HG03565 (cell line): ENCODE data around the gene RNF220.

Source experiments
- ATAC-seq: cut with Tn5 transposase; IDR thresholded peaks from one replicate; pipeline ENCODE4 v1.9.1; 2021; ENCODE audit warnings: mild to moderate bottlenecking, moderate library complexity; ENCODE audit not compliant: unreplicated experiment

RNF220 gene

DNA sequence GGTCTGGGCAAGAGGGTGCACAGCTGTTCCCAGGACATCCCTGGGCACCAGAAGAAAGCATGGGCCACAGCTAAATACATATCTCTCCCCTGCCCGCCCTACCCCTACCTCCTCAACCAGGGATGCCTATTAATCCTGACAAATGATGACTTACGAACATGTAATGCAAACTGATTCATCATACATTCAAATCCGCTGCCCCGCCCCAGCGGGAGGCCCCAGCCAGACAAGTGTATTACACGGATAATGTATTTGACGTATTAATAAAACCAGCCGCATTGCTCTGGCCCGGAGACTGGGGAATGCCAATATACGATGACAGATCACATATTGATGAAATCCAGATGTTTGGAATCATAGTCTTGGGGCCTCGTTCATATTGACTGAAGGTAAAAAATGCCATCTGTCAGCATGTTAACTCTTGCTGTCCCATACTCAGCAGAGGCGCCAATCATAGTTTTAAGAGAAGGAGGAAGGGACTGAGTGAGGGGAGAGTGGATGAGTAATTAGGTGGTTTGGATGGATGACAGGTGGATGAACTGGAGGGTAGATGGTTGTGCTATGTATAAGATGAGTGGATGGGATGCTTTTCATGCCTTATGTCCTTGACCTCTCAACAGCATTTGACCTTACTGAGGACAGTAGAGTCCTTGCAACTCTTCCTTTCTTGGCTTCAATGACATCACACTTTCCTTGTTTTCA is 201.0 kb downstream of the RNF220 start:
- ATAC-seq = no peak

DNA sequence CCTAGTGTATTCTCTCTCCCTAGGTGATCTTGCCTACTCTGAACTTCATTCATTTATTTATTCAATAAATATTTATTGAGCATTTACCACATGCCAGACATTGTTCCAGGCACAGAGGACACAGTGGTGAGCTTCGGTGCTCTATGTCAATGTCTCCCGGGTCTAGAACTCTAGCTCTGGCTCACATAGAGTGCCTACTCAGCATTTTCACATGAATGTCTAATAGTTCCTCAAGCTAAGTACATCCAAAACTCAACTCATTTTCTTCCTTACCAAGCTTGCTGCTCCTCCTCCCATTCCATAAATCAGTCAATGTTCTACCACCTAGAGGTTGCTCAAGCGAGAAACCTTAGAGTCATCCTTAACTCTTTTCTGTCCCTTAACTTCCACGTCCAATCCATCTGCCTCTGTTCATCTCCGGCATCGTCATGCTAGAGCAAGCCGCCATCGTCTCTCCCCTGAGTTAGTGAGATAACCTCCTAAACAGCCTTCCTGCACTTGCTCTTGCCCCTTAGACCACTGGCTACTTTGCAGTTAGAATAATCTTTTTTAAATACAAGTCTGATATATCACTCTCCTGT is 201.7 kb downstream of the RNF220 start:
- no peak for ATAC-seq

DNA sequence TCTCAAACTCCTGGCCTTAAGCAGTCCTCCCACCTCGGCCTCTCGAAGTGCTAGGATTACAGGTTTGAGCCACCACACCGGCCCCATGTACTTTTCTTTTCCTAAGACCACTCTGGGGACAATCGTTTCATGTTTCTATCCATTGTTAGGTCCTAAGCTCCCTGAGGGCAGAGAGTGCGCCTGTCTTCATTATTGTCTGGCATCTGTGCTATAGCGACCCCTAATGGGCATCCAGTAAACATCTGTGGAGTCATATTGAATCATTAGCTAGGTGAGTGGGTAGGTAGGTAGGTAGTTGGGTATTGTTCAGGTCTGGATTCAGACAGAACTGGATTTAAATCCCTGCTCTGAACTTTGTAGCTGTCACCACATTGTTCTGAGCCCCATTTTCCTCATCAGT is 203.1 kb downstream of the RNF220 start:
- ATAC-seq = no peak

DNA sequence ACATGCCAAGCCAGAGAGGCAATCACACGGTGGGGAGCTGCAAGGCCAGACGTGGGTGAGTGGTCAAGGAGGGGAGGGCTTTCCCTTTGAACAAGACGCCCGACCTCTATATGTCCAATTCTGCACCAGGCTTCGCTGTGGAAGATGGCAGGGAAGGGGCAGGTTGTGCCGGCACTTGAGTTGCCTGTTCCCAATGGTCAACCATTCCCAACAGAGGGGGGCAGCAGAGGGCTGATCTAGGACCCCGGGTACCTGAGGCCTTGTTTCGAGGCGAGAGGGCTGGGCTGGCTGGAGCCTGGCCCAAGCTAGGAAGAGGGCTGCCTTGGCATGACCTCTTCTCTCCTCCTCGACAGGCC is 204.3 kb downstream of the RNF220 start:
- ATAC-seq = no peak

DNA sequence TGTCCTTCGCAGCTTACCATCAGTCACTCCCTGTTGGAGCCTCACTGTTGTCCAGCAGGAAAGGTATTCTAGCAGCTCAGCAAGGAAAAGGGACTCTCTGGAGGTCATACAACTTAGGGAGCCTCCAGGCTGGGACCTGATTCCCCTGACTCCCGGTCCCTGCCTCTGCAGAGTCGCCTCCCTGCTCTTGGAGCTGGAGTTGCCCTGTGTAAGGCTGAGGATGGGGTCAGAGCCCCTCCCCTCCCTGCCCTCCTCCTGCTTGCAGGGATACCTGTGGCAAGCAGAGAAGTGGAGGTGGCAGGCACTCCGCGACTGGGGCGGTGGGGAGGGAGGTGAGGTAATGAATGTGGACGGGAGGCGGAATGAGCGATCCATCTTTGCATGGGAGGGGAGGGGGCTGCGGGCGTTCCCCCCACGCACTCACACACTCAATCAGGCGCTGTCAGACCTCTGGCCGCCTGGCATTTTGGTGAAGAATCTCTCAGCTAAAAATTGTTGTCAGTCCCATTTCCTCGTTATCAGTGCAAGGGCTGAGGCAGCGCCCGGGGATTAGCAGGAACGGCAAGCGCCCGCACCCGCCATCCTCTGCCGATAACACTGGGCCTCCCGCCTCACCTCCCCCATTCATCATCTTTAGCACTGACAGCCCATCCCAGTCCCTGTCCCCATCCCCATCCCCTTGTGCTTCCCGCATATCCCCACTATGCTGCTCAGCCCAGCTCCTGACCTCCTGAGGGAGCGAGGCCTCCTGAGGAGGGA is 204.9 kb downstream of the RNF220 start:
- no peak for ATAC-seq

DNA sequence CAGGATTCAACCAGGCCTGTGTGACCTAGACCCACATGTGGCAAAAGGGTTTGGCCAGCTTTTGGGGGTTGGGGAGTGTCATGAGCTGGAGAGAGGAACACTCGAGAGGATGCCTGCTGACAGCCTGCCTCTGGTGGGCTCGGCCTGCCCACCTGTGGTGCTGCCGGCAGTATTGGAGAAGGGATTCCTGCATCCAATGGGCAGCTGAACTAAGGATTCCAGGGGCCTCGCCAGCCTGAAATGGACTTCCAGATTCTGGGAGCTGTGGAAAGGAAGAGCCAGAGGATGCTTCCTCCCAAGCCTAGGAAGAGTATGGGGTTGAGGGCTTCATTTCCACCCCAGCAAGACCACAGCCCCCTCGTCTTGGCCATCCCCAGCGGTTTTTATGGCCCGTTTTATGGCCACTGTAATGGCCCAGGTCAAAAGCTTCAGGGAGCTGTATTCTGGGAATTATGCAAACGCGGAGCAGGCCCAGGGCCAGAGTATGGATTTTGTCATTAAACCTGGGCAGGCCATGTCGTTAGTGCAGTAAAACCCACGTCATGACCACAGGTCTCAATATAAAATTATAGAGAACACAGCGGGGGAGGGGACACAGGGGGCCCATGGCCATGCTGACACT is 205.6 kb downstream of the RNF220 start:
- no peak for ATAC-seq

DNA sequence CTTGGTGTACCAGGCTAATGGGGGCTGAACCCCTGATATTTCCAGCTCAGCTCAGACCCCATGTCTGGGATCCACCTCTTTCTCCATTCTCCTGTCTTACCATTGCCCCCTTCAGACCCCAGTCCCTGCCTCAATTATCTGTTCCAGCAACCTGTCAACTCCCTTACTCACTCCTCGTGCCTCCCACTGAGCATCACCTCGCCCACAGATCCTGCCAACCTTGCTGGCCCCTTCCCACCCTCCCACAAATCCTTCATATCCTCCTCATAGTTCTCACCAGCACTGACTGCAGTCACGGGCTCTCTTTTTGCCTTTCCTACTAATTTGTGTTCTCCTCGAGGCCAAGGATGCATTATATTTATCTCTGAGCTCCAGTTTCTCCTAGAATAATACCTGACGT is 206.4 kb downstream of the RNF220 start:
- no peak for ATAC-seq

DNA sequence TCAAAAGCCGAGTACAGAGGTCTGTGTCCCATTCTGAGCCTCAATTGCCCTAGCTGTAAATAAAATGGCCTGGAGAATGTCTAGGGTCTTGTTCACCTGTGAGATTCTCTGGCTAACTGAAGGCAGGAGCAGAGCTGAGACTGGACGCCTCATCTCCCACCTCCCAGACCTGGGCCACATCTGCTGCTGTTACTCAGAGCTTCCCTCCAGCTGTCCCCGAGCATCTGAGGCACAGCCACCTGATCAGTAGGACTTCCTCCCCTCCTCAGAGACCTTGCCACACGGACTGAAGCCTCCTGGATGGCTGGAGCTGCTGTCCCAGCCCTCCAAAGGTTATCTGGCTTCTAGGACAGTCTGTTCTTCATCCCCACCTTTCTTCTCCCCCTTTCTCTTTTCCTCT is 206.8 kb downstream of the RNF220 start:
- no peak for ATAC-seq

DNA sequence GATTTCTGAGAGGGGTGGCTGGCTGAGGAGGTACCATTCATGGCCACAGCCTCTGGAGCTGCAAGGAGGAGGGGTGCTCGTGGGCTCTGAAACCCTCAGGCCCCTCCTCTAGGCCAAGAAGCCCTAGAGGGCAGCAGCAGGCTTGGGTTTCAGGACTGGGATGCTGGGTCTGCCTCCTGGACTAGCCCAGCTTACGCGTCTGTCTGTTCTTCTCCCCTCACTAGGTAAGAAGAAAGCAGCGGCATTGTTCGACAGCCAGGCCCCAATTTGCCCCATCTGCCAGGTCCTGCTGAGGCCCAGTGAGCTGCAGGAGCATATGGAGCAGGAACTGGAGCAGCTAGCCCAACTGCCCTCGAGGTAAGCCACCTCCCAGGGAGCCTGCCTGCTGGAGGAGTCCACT is 208.9 kb downstream of the RNF220 start:
- no peak for ATAC-seq

DNA sequence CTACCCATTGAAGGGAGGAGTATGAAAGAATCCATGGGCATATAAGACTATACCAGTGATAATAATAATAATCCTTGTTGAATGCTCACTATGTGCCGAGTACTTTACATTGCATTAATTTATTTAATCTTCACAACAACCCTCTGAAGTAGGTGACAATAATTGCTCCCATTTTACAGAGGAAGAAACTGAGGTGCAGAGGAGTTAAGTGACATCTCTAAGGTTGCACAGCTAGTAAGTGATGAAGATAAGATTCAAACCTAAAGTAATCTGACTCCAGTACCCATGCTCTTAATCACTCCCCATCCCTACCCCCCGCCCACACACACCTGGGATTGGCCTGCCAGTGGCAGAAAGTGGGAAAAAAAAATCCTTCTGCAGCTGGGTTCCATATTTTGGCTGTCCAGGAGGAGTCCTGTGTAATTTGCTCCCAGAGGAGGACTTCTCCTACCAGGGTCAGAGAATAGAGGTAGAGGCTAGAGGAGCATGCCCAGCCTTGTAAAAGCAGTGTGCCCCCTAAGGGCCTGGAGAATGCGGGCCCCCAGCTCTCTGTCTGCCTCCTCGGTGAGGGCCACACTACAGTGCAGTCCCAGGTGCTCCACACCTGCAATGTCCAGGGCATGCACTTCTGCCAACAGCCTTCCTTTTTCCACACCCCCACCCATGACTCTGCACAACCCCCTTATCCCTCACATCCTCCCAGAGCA is 211.4 kb downstream of the RNF220 start:
- no peak for ATAC-seq

DNA sequence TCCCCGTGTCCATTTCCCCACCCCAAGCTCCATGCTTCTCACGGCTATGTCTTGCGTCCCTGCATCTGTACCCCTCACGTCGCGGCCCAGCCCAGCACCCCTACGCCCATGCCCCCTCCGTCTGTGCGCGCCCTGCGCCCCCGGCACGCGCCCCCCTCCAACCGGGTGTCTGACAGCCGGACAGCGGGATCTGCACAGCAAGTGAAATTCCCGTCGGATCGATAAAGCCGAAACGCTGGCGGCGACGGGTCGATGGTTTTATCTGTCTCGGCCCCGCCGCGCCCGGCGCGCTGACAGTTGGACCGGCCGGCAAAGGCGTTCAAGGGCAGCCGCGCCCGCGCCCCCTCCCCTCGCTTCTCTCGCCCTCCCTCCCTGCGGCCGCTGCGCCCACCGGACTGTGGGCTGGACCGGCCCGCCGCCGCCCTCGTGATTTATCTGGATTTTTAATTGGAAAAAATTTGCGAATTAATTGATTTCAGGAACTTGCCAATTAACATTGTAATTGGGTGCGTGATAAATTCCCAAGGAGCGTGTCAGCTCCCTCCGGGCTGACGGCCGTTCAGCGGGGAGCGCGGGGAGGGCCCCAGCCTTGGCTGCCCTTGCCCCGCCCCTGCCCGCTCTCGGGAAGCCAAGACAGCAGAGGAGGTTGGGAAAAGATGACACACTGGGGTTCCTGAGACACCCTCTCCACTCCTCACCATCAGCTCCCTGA is 212.1 kb downstream of the RNF220 start:
- ATAC-seq = no peak

DNA sequence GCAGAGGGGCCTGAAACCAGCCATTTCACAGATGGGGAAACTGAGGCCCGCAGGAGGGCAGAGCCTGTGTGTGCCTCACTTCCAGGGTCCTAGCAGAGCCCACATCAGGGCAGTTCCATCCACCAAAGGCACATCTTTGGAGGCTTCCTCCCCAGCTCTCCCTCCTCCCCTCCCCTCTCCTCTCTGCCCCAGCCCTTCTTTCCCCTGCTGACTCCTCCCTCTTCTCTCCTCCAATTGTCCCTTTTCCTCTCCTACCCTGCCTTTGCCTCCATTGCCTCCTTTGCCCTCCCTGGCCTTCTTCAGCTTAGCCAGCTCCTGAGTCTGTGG is 212.6 kb downstream of the RNF220 start:
- ATAC-seq = no peak

DNA sequence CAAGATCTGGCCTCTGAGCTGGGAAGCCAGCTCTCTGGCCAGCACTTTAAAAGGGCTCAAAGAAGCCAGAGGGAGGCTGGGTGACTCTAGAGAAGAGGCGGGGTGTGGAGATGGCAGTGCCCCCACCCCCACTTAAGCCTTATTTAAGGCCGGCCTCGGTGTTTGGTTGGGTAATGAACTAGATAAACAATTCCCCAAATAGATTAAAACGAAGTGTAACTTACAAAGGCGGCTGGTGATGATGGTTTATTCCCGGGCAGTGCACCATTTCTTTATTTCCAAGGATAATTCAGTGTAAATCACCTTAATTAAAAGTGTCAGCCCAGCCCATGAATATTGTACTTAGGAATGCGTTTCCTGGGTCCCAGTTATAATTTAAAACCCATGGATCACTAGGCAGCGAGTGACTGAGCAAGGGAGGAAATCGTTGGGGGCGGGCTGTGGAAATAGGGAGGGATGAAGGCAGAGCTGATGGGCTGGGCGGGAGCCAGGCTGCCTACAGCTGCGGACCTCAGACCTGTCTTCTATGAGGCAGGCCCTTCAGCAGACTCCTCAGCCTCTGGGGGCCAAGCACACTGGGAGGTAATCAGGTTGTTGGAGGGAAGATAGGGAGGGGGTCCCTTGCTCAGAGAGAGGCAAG is 214.3 kb downstream of the RNF220 start:
- no peak for ATAC-seq

DNA sequence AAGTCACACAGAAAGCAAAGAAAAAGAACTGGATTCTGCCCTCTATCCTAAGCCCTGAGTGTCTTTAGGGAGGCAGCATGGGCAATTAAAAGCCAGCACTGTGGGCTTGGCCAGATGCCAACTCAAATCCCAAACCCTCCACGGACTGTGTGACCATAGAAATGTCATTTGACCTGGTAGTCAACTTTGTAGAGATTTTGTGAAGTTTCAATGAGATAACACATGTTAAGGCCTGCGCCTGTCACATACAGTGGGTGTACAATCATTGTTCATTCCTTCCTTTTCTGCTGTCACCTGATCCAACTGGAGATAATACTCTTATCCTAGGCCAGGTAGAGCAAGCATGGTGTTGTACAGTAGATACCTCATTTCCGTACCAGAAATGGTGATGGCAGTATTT is 215.0 kb downstream of the RNF220 start:
- no peak for ATAC-seq

DNA sequence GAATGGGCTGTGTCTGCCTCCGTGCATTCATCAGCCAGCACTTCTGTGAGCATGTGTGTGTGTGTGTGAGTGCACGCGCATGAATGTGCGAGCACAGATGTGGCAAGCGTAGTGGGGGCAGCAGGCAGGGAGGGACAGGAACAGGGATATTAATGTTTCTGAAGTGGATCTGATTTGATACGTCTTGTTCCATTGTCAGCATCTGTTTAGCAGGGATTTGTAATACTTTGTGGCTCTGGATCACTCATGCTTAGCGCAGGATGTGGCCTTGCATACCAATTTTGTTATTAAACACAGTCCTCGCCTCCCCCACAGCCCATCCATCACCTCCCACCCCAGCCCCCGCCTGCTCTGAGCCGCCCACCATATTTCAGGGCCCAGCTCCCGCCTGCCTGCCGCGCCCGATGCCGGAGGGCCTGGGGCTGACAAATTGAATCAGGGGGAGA is 216.8 kb downstream of the RNF220 start:
- ATAC-seq = no peak

DNA sequence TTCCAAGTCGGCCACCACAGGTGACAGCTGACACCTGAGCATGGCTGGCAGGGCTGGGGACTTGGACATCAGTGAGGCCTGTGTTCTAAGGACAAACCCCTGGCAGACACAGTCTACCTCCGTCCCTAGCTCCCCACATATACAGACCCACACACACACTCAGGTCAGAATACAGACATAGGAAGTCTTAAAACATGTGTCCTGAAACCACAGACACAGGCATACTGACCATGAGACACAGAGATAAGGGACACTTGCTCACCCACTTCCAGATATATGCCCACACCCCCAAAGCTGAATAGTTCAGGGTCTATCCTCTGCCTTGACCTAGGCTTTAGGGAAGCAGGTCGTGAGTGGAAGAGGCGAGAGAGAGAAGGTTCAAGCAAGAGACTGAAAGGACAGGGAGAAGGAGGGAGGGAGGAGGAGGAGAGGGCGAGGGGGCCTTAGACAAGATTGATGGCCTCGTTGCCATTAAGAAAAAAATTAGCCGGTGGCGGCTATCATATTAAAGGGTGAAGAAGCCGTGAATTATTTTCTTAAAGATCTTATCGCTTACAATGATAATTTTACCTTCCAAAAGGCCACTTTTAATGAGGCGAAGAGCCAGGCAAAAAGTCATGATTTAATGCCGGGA is 219.3 kb downstream of the RNF220 start:
- no peak for ATAC-seq

DNA sequence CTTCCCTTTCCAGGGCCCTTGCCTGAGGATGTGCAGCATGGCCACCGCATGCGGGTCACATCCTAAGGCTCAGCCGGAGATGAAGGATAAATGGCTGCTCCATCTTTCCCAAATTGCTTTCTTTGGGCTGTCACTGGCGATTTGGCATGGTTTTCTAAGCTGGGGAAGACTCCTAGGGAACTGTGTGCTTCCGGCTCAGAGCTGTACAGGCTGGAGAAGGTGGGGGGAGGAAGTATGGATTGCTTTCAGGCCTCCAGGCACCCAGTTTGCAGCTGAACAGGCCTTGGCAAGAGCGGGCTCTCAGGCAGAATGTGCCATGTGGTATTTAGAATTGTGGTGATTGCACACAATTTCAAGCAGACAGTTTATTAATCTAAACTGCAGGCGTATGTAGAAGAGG is 220.3 kb downstream of the RNF220 start:
- no peak for ATAC-seq

DNA sequence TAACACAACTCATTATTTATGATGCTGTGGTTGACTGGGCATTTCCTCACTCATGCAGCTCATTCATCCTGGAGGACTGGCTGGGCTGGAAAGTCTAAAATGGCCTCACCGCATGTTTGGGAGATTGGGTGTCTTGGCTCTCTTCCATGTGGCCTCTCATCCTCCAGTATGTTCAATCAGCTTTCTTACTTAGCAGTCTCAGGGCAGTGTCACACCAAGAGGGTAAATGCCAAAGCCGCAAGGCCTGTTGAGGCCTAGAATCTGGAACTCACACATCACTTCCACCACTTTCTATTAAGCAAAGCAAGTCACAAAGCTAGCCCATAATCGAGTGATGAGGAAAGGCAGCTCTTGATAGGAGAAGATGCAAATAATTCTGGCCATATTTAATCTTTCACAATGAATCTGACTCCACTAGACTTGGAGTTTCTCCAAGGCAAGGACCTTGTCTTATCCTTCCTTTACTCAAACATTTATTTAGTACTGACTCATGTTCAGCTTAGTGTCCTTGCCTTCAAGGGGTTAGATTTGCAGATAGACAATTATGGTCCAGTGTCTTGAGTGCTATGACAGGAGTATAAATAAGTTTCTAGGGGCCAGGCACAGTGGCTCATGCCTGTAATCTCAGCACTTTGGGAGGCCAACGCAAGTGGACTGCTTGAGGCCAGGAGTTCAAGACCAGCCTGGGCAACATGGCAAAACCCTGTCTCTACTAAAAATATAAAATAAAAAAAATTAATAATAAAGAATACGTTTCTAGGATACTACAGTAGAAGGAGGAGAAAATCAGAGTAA is 224.1 kb downstream of the RNF220 start:
- no peak for ATAC-seq

DNA sequence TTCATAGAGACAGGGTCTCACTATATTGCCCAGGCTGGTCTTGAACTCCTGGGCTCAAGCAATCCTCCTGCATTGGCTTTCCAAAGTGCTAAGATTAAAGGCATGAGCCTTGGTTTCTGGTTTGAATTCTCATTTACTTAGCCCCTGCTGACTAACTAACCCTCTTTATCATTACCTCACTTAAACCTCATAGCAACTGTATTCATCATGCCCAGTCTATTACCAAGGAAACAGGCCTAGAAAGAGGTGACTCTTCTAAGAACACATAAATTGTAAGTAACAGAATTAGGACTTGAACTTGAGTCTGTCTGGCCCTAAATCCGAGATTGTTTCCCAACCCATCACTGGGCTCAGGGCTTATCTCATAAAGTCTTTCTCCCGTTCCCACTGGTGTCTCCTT is 225.1 kb downstream of the RNF220 start:
- ATAC-seq = no peak
